Right hindlimb (tissue), 1 donor: ENCODE measurements around the gene ATXN10.
A peak's percentile ranks its signal among the peaks of the same experiment; 100 is the strongest.

ENCODE experiments used
- DNase-seq: peaks from one replicate; pipeline ENCODE4 v3.0.0-alpha.2; 2018

The ATXN10 gene

GRCh38 chr22:45866126-45866645, 194.6 kb downstream of the ATXN10 start:
- DNase-seq: no peak

- DNase-seq: no peak
Observed at GRCh38 chr22:45866646-45867117, 195.0 kb downstream of the ATXN10 start.

GRCh38 chr22:45867118-45867905, 195.7 kb downstream of the ATXN10 start:
- no peak for DNase-seq

- no peak for DNase-seq
Observed at GRCh38 chr22:45867906-45868555, 196.4 kb downstream of the ATXN10 start.

GRCh38 chr22:45868571-45869339, 197.1 kb downstream of the ATXN10 start:
- DNase-seq: no peak

GRCh38 chr22:45869340-45869847, 197.8 kb downstream of the ATXN10 start:
- no peak for DNase-seq

- no peak for DNase-seq
Observed at GRCh38 chr22:45870011-45870410, 198.4 kb downstream of the ATXN10 start.

GRCh38 chr22:45871721-45872120, 200.1 kb downstream of the ATXN10 start:
- no peak for DNase-seq

GRCh38 chr22:45872659-45873263, 201.1 kb downstream of the ATXN10 start:
- DNase-seq: no peak

- DNase-seq: no peak
Observed at GRCh38 chr22:45876136-45877035, 204.8 kb downstream of the ATXN10 start.

- DNase-seq: no peak
Observed at GRCh38 chr22:45877036-45877380, 205.4 kb downstream of the ATXN10 start.

GRCh38 chr22:45877651-45878050, 206.0 kb downstream of the ATXN10 start:
- no peak for DNase-seq

- DNase-seq: peak; percentile 16
Observed at GRCh38 chr22:45878051-45878781, 206.6 kb downstream of the ATXN10 start.

- DNase-seq: peak; percentile 25
Observed at GRCh38 chr22:45878901-45879551, 207.4 kb downstream of the ATXN10 start.

GRCh38 chr22:45879552-45879949, 207.9 kb downstream of the ATXN10 start:
- peak; percentile 22 for DNase-seq

- peak; percentile 16 for DNase-seq
Observed at GRCh38 chr22:45880091-45880715, 208.6 kb downstream of the ATXN10 start.

- DNase-seq: peak; percentile 28
Observed at GRCh38 chr22:45880716-45881523, 209.3 kb downstream of the ATXN10 start.

GRCh38 chr22:45881524-45881875, 209.9 kb downstream of the ATXN10 start:
- DNase-seq: peak; percentile 16
